ENCODE measurements around the gene GLDN.

DNA sequence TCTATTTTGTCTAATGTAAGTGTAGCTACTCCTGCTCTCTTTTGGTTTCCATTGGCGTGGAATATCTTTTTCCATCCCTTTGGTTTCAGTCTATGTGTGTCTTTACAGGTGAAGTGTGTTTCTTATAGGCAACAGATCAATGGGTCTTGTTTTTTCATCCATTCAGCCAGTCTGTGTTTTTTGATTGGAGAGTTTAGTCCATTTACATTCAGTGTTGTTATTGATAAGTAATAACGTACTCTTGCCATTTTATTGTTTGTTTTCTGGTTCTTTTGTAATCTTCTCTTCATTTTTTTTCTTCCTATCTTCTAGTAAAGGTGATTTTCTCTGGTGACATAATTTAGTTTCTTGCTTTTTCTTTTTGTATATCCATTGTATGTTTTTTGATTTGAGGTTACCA is 97.1 kb downstream of the GLDN start:
- TF ChIP-seq, protein P1, sequence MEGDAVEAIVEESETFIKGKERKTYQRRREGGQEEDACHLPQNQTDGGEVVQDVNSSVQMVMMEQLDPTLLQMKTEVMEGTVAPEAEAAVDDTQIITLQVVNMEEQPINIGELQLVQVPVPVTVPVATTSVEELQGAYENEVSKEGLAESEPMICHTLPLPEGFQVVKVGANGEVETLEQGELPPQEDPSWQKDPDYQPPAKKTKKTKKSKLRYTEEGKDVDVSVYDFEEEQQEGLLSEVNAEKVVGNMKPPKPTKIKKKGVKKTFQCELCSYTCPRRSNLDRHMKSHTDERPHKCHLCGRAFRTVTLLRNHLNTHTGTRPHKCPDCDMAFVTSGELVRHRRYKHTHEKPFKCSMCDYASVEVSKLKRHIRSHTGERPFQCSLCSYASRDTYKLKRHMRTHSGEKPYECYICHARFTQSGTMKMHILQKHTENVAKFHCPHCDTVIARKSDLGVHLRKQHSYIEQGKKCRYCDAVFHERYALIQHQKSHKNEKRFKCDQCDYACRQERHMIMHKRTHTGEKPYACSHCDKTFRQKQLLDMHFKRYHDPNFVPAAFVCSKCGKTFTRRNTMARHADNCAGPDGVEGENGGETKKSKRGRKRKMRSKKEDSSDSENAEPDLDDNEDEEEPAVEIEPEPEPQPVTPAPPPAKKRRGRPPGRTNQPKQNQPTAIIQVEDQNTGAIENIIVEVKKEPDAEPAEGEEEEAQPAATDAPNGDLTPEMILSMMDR (IDR thresholded peaks at IDR 0.05) = no peak
- TF ChIP-seq POLR2A (IDR thresholded peaks at IDR 0.05) = no peak

Measured in sigmoid colon (tissue), 3 donors.